ENCODE results near the gene UGT1A1.
A peak's percentile ranks its signal among the peaks of the same experiment; 100 is the strongest.
"Not testable (repeated sequence)": the region's sequence is repeated elsewhere in the genome, so short reads cannot be mapped to it uniquely, and the experiment has no call there.

The UGT1A1 gene
- 0 reads per million in 2 donors for total RNA-seq

DNA sequence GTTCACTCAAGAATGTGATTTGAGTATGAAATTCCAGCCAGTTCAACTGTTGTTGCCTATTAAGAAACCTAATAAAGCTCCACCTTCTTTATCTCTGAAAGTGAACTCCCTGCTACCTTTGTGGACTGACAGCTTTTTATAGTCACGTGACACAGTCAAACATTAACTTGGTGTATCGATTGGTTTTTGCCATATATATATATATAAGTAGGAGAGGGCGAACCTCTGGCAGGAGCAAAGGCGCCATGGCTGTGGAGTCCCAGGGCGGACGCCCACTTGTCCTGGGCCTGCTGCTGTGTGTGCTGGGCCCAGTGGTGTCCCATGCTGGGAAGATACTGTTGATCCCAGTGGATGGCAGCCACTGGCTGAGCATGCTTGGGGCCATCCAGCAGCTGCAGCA is at the start of gene UGT1A1:
Gene UGT1A1, plus strand, starts transcription at position 228 of the 400 bp plus-strand sequence. Its CDS starts 18 bp downstream, at position 246.
- DNase-seq: no peak

DNA sequence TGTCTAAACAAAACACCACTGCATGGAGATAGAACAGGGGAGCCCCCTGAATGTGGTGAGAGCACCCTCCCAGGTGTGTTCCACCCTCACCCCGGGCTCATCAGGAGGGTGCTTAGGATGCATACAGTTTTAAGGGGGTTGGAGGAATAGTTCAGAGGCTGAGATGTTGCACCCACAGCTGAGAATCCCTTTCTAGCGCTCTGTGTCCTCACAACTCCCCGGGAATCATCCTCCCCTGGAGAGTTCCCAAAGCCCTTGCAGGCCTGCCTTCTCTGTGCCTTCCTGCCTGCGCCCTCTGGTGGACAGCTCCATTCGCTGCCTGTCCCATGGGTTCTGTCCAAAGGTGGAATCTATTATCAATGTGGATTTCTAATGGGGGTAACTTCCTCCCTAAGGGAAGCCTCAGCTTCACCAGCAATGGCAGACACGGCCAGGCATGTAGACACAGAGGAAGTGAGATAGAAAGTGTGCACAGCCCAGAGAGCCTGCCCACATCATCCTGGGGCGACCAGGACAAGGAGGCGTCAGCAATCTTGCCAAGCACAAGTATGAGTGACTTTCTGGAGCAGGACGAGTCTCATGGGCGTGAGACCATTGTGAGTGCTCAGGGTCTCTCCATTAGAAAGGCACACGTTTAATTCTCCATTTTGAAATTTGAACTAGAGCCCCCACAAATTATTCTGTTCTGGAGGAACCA is 48.6 kb upstream of the UGT1A1 start:
- DNase-seq: peak; percentile 58

DNA sequence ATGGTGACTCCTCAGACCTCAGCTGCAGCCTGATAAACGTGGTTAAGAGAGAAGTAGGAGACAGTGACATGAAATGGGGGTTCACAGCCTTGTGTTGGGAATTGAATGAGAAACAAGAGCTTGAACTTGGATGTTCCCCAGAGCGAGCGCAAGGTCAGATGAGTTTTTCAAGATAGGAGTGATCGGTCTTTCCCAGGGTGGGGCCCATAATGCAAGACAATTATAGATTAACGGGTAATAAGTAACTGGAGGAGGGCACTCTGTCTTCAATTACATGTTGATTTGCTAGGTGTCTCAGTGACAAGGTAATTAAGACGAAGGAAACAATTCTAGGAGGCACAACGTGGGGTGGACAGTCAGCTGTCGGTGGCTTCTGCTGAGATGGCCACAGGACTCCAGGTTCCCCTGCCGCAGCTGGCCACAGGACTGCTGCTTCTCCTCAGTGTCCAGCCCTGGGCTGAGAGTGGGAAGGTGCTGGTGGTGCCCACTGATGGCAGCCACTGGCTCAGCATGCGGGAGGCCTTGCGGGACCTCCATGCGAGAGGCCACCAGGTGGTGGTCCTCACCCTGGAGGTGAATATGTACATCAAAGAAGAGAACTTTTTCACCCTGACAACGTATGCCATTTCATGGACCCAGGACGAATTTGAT is 47.3 kb upstream of the UGT1A1 start, which contains the start of gene UGT1A5:
Gene UGT1A5, plus strand, starts transcription at position 297 of the 651 bp plus-strand sequence. Its CDS starts 85 bp downstream, at position 382.
- no peak for DNase-seq

DNA sequence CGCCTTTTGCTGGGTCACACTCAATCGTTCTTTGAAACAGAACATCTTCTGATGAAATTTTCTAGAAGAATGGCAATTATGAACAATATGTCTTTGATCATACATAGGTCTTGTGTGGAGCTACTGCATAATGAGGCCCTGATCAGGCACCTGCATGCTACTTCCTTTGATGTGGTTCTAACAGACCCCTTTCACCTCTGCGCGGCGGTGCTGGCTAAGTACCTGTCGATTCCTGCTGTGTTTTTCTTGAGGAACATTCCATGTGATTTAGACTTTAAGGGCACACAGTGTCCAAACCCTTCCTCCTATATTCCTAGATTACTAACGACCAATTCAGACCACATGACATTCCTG is 46.8 kb upstream of the UGT1A1 start:
- no peak for DNase-seq

DNA sequence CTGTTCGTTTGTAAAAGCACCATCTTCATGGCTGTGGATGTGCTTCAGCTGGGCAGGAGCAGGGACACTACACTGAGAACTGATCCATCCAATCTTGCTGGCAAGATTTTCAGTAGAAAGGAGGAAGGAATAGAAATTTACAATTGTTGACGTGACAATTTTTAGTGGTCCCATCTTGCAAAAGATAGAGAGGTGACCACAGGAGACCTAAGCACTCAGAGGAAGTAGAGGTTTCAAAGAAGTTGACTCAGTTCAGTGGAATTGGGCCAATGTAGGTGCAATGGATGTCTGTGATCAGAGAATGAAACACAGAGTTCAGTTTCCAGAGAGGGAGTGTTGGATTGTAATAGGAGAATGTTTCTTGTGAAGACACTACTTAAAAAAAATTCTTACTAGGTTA is 45.9 kb upstream of the UGT1A1 start:
- DNase-seq: no peak

DNA sequence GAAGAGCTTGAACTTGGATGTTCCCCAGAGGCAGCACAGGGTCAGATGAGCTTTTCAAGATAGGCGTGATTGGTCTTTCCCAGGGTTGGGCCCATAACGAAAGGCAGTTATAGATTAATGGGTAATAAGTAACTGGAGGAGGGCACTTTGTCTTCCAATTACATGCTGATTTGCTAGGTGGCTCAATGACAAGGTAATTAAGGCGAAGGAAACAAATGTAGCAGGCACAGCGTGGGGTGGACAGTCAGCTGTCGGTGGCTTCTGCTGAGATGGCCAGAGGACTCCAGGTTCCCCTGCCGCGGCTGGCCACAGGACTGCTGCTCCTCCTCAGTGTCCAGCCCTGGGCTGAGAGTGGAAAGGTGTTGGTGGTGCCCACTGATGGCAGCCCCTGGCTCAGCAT is 41.5 kb upstream of the UGT1A1 start, which contains the start of gene UGT1A4:
Gene UGT1A4, plus strand, starts transcription at position 185 of the 400 bp plus-strand sequence. Its CDS starts 85 bp downstream, at position 270.
- DNase-seq: no peak

DNA sequence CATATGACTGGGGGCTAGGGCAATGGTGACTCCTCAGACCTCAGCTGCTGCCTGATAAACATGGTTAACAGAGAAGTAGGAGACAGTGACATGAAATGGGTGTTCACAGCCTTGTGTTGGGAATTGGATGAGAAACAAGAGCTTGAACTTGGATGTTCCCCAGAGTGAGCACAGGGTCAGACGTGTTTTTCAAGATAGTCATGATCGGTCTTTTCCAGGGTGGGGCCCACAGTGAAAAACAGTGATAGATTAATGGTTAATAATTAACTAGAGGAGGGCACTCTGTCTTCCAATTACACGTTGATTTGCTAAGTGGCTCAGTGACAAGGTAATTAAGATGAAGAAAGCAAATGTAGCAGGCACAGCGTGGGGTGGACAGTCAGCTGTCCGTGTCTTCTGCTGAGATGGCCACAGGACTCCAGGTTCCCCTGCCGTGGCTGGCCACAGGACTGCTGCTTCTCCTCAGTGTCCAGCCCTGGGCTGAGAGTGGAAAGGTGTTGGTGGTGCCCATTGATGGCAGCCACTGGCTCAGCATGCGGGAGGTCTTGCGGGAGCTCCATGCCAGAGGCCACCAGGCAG is 31.3 kb upstream of the UGT1A1 start, which contains the start of gene UGT1A3:
Gene UGT1A3, plus strand, starts transcription at position 320 of the 579 bp plus-strand sequence. Its CDS starts 85 bp downstream, at position 405.
- no peak for DNase-seq

DNA sequence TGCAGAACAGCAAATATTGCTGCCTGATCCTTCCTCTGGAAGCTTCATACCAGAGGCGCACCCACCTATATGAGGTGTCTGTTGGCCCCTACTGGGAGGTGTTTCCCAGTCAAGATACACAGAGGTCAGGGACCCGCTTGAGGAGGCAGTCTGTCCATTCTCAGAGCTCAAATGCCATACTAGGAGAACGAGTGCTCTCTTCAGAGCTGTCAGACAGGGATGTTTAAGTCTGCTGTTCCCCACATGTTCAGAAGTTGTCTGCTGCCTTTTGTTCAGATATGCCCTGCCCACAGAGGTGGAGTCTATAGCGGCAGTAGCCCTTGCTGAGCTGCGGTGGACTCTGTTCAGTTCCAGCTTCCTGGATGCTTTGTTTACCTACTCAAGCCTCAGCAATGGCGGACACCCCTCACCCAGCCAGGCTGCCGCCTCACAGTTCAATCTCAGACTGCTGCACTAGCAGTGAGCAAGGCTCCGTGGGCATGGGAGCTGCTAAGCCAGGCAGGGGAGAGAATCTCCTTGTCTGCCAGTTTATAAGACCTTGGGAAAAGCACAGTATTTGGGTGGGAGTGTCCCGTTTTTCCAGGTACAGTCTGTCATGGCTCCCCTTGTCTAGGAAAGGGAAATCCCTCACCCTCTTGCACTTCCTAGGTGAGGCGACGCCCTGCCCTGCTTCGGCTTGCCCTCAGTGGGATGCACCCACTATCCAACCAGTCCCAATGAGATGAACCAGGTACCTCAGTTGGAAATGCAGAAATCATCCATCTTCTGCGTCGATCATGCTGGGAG is 23.0 kb upstream of the UGT1A1 start:
- not testable (repeated sequence) for DNase-seq

DNA sequence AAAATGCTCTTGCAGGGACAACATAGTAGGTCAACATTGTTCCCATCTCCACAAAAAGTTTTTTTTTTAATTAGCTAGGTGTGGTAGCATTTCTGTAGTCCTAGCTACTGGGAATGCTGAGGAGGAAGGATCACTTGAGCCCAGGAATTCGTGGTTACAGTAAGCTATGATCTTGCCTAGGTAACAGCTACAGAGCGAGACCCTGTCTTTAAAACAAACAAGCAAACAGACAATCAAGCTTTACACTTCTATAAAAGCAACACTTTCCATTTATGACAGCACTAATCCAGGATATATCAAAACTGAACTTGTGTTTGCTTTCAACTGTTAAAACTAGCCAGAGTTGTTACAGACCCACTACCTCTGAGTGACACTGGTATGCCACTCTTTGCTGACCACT is 19.2 kb upstream of the UGT1A1 start:
- no peak for DNase-seq

DNA sequence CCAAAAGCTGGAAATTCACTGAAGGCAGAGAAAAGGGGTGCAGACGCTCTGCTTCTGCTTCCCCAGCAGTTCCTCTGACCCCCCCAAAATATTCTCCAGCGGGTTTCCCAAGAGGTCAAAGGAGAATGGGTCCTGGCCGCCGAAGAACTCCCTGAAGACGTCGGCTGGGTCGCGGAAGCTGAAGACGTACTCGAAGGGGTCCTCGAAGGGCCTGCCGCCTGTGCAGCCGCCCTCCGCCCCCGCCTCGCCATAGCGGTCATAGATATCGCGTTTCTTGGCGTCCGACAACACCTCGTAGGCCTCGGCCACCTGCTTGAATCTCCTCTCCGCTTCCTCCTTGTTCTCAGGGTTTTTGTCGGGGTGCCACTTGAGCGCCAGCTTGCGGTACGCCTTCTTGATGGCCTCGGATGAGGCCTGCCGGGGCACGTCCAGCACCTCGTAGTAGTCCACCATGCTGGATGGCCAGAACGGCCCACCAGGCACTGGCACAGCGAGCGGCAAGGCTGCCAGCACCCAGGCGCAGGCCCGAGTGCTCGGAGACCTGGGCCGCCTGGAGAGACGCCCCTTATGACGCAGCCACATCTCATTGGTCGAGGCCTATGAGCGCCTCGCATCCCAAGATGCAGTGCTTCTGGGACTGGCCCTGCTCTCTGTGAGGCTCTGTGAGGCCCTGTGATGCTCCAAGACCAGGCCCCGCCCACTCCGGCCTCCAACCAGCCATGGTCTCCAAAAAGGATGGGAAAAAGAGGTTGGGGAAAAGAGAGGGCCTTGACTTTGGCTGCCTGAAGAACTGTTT is 16.4 kb upstream of the UGT1A1 start:
- no peak for DNase-seq

DNA sequence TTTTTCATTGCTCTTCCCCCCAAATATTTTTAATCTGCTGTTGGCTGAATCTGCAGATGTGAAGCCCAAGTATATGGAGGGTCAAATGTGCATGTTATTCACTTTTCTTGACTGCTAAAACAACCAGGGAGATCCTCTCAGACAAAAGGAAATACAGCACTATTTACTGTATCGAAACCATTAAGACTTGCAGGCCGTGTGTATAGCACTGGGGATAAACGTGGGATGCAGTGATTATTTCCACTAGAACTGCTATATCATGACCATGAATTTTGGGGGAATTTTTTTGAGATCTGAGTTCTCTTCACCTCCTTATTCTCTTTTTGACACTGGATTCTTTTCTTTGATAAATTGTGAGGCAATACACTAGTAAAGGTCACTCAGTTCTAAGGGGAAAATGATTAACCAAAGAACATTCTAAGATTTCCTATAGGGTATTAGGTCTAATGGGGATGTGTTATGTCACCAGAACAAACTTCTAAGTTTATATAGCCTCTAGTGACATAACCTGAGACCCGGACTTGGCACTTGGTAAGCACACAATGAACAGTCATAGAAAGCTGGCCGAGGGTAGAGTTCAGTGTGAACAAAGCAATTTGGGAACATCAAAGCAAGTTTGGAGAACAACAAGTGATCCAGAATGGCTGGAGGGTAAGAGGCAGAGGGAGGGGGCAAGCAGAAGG is 14.9 kb upstream of the UGT1A1 start:
- no peak for DNase-seq

DNA sequence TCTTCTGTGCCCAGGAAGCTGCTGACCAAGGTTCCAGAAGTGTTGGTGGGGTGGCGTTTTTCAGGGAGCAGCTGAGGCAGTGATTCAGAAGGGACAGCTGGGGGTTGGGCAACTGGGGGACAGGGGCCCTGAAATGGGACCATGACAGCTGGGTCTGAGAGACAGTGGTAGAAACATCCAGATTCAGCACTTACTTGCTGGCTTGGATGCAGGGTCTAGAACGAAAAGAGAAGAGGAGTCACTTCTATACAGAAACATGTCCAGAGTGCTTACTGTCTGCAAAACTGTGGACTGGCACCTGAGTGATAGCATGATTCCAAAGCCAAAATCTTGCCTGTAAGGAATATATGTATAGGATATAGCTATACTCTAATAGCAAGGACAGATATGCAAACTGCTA is 14.2 kb upstream of the UGT1A1 start:
- DNase-seq: not testable (repeated sequence)

DNA sequence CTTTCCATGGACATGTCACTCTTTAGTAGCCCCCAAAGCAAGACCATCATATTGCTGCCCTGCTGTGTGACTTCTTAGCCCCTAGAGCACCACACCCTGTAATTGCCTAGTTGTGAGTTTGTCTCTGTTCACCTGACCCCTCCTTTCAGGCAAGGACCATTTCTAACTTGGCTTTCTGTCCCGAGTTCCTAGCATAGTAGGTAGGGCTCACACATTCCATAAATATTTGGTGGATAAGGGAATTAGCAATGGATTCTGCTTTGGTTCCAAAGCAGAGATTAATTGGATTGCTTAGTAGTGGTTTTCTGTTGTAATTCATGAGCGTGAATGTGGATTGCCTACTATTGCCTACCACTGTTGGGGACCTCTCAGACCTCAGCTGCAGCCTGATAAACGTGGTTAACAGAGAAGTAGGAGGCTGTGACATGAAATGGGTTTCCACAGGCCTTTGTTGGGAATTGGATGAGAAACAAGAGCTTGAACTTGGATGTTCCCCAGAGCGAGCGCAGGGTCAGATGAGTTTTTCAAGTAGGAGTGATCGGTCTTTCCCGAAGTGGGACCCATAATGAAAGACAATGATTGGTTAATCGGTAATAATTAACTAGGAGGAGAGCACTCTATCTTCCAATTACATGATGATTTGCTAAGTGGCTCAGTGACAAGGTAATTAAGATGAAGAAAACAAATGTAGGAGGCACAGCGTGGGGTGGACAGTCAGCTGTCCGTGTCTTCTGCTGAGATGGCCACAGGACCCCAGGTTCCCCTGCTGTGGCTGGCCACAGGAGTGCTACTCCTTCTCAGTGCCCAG is 13.4 kb upstream of the UGT1A1 start:
- no peak for DNase-seq

DNA sequence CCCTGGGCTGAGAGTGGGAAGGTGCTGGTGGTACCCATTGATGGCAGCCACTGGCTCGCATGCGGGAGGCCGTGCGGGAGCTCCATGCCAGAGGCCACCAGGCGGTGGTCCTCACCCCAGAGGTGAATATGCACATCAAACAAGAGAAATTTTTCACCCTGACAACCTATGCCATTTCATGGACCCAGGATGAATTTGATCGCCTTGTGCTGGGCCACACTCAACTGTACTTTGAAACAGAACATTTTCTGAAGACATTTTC is 12.9 kb upstream of the UGT1A1 start:
- DNase-seq: no peak

DNA sequence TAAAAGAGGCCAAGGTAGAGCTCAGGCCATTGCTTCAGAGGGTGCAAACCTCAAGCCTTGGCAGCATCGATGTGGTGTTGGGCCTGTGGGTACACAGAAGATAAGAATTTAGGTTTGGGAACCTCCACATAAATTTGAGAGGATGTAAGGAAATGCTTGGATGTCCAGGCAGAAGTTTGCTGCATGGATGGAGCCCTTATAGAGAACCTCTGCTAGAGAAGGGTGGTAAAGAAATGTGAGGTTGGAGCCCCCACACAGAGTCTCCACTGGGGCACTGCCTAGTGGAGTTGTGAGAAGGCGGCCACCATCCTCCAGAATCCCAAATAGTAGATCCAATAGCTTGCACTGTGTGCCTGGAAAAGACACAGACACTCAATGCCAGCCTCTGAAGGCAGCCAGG is 9.4 kb upstream of the UGT1A1 start:
- not testable (repeated sequence) for DNase-seq

DNA sequence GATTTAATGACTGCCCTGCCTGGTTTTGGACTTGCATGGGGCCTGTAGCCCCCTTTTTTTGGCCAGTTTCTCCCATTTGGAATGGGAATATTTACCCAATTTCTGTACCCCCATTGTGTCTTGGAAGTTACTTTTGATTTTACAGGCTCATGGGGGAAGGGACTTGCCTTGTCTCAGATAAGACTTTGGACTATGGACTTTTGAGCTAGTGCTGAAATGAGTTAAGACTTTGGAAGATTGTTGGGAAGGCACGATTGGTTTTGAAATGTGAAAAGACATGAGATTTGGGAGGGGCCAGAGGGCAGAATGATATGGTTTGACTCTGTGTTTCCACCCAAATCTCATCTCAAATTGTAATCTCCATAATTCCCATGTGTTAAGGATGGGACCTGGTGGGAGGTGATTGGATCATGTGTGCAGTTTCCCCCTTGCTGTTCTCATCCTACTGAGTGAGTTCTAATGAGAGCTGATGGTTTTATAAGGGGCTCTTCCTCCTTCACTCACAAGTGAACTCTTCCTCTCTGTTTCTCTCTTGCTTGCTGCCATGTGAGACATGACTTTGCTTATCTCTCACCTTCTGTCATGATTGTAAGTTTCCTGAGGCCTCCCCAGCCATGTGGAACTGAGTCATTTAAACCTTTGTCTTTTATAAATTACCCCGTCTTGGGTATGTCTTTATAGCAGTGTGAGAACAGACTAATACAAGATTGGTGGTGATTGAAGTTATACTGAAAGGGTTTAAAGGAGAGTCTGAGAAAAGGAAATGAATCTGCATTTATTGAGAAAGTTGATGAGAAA is 8.7 kb upstream of the UGT1A1 start:
- not testable (repeated sequence) for DNase-seq

DNA sequence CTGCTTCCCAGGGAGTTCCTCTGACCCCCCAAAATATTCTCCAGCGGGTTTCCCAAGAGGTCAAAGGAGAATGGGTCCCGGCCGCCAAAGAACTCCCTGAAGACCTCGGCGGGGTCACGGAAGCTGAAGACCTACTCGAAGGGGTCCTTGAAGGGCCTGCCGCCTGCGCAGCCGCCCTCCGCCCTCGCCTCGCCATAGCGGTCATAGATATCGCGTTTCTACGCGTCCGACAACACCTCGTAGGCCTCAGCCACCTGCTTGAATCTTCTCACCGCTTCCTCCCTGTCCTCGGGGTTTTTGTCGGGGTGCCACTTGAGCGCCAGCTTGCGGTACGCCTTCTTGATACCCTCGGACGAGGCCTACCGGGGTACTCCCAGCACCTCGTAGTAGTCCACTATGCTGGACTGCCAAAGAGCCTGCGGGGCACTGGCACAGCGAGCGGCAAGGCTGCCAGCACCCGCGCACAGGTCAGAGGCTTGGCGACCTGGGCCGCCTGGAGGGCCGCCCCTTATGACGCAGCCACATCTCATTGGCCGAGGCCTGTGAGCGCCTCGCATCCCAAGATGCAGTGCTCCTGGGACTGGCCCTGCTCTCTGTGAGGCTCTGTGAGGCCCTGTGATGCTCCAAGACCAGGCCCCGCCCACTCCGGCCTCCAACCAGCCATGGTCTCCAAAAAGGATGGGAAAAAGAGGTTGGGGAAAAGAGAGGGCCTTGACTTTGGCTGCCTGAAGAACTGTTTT is 5.0 kb upstream of the UGT1A1 start:
- DNase-seq: no peak

DNA sequence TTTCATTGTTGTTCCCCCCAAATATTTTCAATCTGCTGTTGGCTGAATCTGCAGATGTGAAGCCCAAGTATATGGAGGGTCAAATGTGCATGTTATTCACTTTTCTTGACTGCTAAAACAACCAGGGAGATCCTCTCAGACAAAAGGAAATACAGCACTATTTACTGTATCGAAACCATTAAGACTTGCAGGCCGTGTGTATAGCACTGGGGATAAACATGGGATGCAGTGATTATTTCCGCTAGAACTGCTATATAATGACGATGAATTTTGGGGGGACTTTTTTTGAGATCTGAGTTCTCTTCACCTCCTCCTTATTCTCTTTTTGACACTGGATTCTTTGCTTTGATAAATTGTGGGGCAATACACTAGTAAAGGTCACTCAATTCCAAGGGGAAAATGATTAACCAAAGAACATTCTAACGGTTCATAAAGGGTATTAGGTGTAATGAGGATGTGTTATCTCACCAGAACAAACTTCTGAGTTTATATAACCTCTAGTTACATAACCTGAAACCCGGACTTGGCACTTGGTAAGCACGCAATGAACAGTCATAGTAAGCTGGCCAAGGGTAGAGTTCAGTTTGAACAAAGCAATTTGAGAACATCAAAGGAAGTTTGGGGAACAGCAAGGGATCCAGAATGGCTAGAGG is 3.5 kb upstream of the UGT1A1 start:
- no peak for DNase-seq

DNA sequence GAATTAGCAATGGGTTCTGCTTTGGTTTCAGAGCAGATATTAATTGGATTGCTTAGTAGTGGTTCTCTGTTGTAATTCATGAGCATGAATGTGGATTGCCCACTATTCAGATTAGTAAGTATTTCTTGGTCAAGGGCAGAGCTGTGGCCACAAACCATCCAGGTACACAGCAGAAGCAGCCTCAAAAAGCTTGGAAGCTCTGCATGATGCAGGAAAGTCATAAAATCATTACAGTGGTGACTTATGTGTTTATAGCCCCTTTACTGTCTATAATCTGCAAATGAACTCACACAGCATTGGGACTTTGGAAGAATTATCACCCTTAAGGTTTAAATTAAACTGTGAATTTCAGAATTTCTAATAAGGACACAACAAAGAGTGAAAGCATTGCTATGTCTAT is 1.9 kb upstream of the UGT1A1 start:
- no peak for DNase-seq

All from T-helper 9 cell (primary cell).